Suprapubic skin (tissue), 4 donors: Measurements from ENCODE around the gene PITRM1. TPM values are rescaled to one million over a fixed set of nuclear protein-coding genes. Genes with fewer than 3 reads are reported as not detected.

Experiments used
- DNase-seq, 2 donors: peaks; one replicate each; pipeline ENCODE4 v3.0.0-alpha.2; 2019; ENCODE audit warnings: low spot score in 2 of 2
- H3K27ac ChIP-seq: fragments of 200-600 bp; sonication (generic); one replicate; pipeline ENCODE4 v1.5.1; 2019
- H3K27me3 ChIP-seq: fragments of 200-600 bp; sonication (generic); one replicate; pipeline ENCODE4 v1.5.1; 2019
- H3K36me3 ChIP-seq: fragments of 200-600 bp; sonication (generic); one replicate; pipeline ENCODE4 v1.5.1; 2019
- H3K4me1 ChIP-seq: fragments of 200-600 bp; sonication (generic); one replicate; pipeline ENCODE4 v1.5.1; 2019
- H3K4me3 ChIP-seq: fragments of 200-600 bp; sonication (generic); one replicate; pipeline ENCODE4 v1.5.1; 2019; ENCODE audit warnings: mild to moderate bottlenecking
- H3K9me3 ChIP-seq: fragments of 200-600 bp; sonication (generic); one replicate; pipeline ENCODE4 v1.5.1; 2019
- EP300 ChIP-seq: sonication (generic); formaldehyde crosslinking; IDR thresholded peaks from one replicate; pipeline ENCODE4 v1.6.1; 2017; ENCODE audit warnings: antibody characterized with exemption
- POLR2A ChIP-seq, 2 donors: fragments of 450-650 bp; IDR thresholded peaks; one replicate each; pipeline ENCODE4 v1.6.1; 2017; ENCODE audit warnings: antibody characterized with exemption in 2 of 2, mild to moderate bottlenecking in 2 of 2, moderate library complexity in 2 of 2
- POLR2AphosphoS5 ChIP-seq, 3 donors: sonication (generic); formaldehyde crosslinking; IDR thresholded peaks; one replicate each; pipeline ENCODE4 v1.6.1; 2017; ENCODE audit warnings: antibody characterized with exemption in 3 of 3
- WGBS: methylation state at CpG from one replicate; pipeline ENCODE4 v1.1.5; 2018; 5-methylcytosine and 5-hydroxymethylcytosine counted together
- total RNA-seq, 4 donors: library from RNA; depleted of rRNA; stranded (reverse); fragments of >200 nt; gene quantifications; one replicate each; pipeline ENCODE4 v1.1.0, GENCODE V29; 2016
- TF ChIP-seq, protein P1 (sequence below), 2 donors: fragments of 200-600 bp in 1 of 2; fragments of 450-650 bp in 1 of 2; sonication (generic) in 1 of 2; IDR thresholded peaks; one replicate each; pipeline ENCODE4 v1.5.1; 2016 to 2019; ENCODE audit warnings: antibody characterized with exemption in 2 of 2, mild to moderate bottlenecking in 1 of 2, moderate library complexity in 1 of 2

PITRM1 gene
- total RNA-seq, 4 donors from 2014 or later, result 44.2 to 94.6 (median 63.1) TPM

DNA sequence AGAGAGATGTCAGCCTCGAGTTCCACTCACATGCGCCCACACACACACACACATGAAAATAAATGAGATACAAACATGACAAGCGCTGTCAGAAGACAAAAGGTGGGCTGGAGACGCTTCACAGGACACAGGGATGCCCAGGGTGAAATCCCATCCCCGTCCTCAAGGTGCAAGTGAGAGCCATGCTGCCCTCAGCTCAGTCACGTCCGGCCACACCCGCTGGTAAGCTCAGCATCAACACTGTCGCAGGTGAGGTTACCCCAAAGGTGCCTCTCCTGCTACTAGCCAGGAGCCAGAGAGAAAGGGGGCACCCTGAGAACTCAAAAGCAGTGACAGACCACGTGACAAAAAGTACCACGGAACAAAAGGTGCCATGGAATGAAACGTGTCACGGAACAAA is 22.2 kb downstream of the PITRM1 start:
- no peak overlapping the region for H3K27ac ChIP-seq
- TF ChIP-seq, protein P1, sequence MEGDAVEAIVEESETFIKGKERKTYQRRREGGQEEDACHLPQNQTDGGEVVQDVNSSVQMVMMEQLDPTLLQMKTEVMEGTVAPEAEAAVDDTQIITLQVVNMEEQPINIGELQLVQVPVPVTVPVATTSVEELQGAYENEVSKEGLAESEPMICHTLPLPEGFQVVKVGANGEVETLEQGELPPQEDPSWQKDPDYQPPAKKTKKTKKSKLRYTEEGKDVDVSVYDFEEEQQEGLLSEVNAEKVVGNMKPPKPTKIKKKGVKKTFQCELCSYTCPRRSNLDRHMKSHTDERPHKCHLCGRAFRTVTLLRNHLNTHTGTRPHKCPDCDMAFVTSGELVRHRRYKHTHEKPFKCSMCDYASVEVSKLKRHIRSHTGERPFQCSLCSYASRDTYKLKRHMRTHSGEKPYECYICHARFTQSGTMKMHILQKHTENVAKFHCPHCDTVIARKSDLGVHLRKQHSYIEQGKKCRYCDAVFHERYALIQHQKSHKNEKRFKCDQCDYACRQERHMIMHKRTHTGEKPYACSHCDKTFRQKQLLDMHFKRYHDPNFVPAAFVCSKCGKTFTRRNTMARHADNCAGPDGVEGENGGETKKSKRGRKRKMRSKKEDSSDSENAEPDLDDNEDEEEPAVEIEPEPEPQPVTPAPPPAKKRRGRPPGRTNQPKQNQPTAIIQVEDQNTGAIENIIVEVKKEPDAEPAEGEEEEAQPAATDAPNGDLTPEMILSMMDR (IDR thresholded peaks at IDR 0.05), result no peak
- TF ChIP-seq POLR2AphosphoS5 (IDR thresholded peaks at IDR 0.05), result no peak
- no peaks in the 10 kb centered on the region for H3K9me3 ChIP-seq
- H3K27me3 ChIP-seq, result no peaks in the 10 kb centered on the region
- H3K4me1 ChIP-seq, result no peaks in the 10 kb centered on the region
- no peak overlapping the region for H3K4me3 ChIP-seq
- peaks cover 100% of the 10 kb centered on the region for H3K36me3 ChIP-seq
- 94% methylated on average over 13 of the region's 13 CpGs for WGBS
- DNase-seq, result no peak

DNA sequence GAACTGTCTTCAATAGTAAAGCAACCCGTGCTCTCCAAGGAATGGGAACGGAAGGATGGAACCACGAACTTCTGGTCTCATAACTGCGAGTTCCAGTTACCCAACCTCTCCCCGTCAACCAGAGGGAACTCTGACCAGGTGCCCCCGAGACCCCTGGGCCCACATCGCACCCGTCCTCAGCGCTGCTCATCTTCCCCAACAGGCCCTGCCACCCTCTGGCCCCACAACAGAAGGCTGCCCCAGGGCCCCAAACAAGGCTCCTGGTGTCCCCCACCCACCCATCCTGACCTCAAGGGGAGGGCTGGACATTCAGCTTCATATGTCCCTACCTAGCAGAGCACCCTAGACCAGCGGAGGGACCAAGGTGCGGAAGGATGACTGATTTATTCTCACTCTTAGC is 22.7 kb downstream of the PITRM1 start:
- H3K9me3 ChIP-seq, result no peaks in the 10 kb centered on the region
- H3K27me3 ChIP-seq, result no peaks in the 10 kb centered on the region
- no peak overlapping the region for H3K4me3 ChIP-seq
- H3K4me1 ChIP-seq, result no peaks in the 10 kb centered on the region
- no peak overlapping the region for H3K27ac ChIP-seq
- no peak for TF ChIP-seq POLR2AphosphoS5 (IDR thresholded peaks at IDR 0.05)
- TF ChIP-seq POLR2A (IDR thresholded peaks at IDR 0.05), result no peak
- TF ChIP-seq, protein P1 (IDR thresholded peaks at IDR 0.05), result no peak
- TF ChIP-seq EP300, result no peak
- WGBS, result 80% methylated on average over 11 of the region's 11 CpGs
- DNase-seq, result no peak
- H3K36me3 ChIP-seq, result peaks cover 100% of the 10 kb centered on the region

DNA sequence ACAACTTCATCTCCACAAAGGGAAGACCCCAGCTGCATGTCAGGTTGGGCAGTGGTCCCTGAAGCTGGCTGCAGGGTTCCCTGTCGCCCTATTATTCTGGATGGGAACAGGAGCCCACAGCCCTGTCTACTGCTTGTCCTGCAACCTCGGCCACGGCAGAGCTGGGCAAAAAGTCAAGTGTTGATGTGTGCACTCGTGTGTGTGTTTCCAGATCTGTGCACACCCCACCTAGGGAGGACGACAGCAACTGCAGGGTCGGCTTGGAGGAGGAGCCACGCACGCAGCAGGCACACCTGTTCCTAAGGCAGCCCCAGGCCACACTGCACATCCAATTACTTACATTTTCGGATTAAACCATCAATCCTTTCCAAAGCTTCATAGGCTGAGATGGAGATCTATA is 23.6 kb downstream of the PITRM1 start:
- no peak overlapping the region for H3K4me3 ChIP-seq
- H3K36me3 ChIP-seq, result peaks cover 100% of the 10 kb centered on the region
- DNase-seq, result no peak
- H3K27me3 ChIP-seq, result no peaks in the 10 kb centered on the region
- no peaks in the 10 kb centered on the region for H3K4me1 ChIP-seq
- H3K9me3 ChIP-seq, result no peaks in the 10 kb centered on the region
- 75% methylated on average over 9 of the region's 9 CpGs for WGBS
- no peak overlapping the region for H3K27ac ChIP-seq
- TF ChIP-seq, protein P1 (IDR thresholded peaks at IDR 0.05), result no peak
- TF ChIP-seq POLR2AphosphoS5 (IDR thresholded peaks at IDR 0.05) (no peak), POLR2A (IDR thresholded peaks at IDR 0.05) (no peak), EP300 (no peak)

DNA sequence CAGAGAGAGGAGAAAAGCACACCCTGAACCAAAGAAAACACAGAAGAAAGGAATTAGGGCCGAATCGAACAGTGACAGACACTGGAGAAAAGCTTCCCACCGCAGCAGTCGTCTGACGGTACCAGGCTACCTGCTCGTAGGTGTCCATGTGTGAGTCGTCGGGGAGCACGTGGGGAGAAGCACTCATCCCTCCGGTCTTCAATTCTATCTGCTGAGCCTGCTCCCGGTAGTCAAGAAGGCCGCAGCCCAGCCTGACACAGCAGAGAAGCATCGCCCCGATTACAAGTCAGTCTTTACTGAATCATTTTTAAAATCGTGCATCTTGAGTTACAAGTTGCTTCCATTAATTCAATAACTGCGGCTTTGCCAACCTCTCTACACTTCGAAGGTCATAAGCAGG is 24.5 kb downstream of the PITRM1 start:
- peaks cover 100% of the 10 kb centered on the region for H3K36me3 ChIP-seq
- no peaks in the 10 kb centered on the region for H3K4me1 ChIP-seq
- no peak overlapping the region for H3K27ac ChIP-seq
- WGBS, result 87% methylated on average over 17 of the region's 17 CpGs
- TF ChIP-seq POLR2AphosphoS5 (IDR thresholded peaks at IDR 0.05) (no peak), POLR2A (IDR thresholded peaks at IDR 0.05) (no peak), EP300 (no peak)
- TF ChIP-seq, protein P1 (IDR thresholded peaks at IDR 0.05), result no peak
- H3K4me3 ChIP-seq, result no peak overlapping the region
- H3K9me3 ChIP-seq, result no peaks in the 10 kb centered on the region
- H3K27me3 ChIP-seq, result no peaks in the 10 kb centered on the region
- DNase-seq, result no peak

DNA sequence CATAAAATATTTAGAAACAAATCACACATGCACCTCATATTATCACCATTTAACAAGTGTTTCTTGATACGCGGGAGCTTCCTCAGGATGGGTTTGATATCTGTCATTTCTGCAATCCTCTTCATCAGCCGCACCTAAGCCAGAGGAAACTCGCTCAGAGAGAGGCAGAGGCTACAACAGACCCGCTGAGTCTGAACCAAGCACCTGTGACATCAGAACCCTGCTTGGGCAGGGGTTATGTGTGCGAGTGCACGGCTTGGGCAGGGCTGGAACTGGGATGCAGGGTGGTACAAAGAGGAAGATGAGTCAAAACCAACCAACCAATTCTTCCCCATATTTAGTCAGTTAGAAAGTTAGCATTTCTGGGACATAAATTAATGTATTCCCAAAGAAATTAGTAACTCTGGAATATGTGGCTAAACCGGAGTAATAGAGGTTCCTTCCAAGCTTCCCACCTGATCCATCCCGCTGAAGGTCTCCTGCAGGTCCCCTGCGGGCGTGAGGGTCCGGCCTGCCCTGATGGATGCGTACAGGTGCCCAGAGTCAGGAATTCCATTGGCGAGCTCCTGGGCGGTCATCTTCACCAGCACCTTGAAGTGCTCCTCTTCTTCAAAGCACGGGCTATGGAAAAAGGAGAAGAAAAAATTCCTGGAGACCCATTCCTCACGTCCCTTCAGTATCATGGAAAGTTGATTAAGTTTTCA is 25.3 kb downstream of the PITRM1 start:
- peaks cover 100% of the 10 kb centered on the region for H3K36me3 ChIP-seq
- H3K27me3 ChIP-seq, result no peaks in the 10 kb centered on the region
- H3K27ac ChIP-seq, result no peak overlapping the region
- no peaks in the 10 kb centered on the region for H3K9me3 ChIP-seq
- no peak overlapping the region for H3K4me3 ChIP-seq
- no peaks in the 10 kb centered on the region for H3K4me1 ChIP-seq
- TF ChIP-seq POLR2A (IDR thresholded peaks at IDR 0.05), result no peak
- TF ChIP-seq POLR2AphosphoS5 (IDR thresholded peaks at IDR 0.05), result no peak
- no peak for TF ChIP-seq EP300
- TF ChIP-seq, protein P1 (IDR thresholded peaks at IDR 0.05), result no peak
- no peak for DNase-seq
- 87% methylated on average over 17 of the region's 17 CpGs for WGBS
